Neural progenitor cell (in vitro differentiated cells): ENCODE results near the gene ADGRF1. TPM values are rescaled to one million over a fixed set of nuclear protein-coding genes. Genes with fewer than 3 reads are reported as not detected.
"Not testable (repeated sequence)": the region's sequence is repeated elsewhere in the genome, so short reads cannot be mapped to it uniquely, and the experiment has no call there.

Experiments used
- DNase-seq: peaks from one replicate; pipeline ENCODE4 v3.0.0-alpha.2; 2016; ENCODE audit warnings: low spot score
- H2AFZ ChIP-seq: fragments of 200-600 bp; sonication (generic); replicated peaks from 2 replicates; pipeline ENCODE4 v1.6.1; 2016; ENCODE audit warnings: antibody characterized with exemption
- H3F3A ChIP-seq: fragments of 200-600 bp; sonication (generic); 2 replicates; pipeline ENCODE4 v1.6.1; 2016; ENCODE audit warnings: antibody characterized with exemption, low read depth
- H3K27ac ChIP-seq: fragments of 200-600 bp; sonication (generic); 2 replicates; pipeline ENCODE4 v1.5.1; 2016; ENCODE audit warnings: mild to moderate bottlenecking
- H3K27me3 ChIP-seq: fragments of 200-600 bp; sonication (generic); 2 replicates; pipeline ENCODE4 v1.6.1; 2016; ENCODE audit warnings: mild to moderate bottlenecking, moderate library complexity
- H3K36me3 ChIP-seq: fragments of 200-600 bp; sonication (generic); 2 replicates; pipeline ENCODE4 v1.5.1; 2016
- H3K4me1 ChIP-seq: fragments of 200-600 bp; sonication (generic); 2 replicates; pipeline ENCODE4 v1.6.1; 2016; ENCODE audit warnings: mixed run types
- H3K4me2 ChIP-seq: fragments of 200-600 bp; sonication (generic); 2 replicates; pipeline ENCODE4 v1.6.1; 2016
- H3K4me3 ChIP-seq: fragments of 200-600 bp; sonication (generic); 2 replicates; pipeline ENCODE4 v1.5.1; 2016
- H3K79me2 ChIP-seq: fragments of 200-600 bp; sonication (generic); 2 replicates; pipeline ENCODE4 v1.6.1; 2016; ENCODE audit warnings: low read depth
- H3K9ac ChIP-seq: fragments of 200-600 bp; sonication (generic); 2 replicates; pipeline ENCODE4 v1.6.1; 2016
- H3K9me3 ChIP-seq: fragments of 200-600 bp; sonication (generic); 2 replicates; pipeline ENCODE4 v1.5.1; 2016; ENCODE audit warnings: low read depth
- H4K20me1 ChIP-seq: fragments of 200-600 bp; sonication (generic); 2 replicates; pipeline ENCODE4 v1.6.1; 2016; ENCODE audit warnings: low read depth
- H3K27ac Mint-ChIP-seq: 3 replicates; pipeline ENCODE4 v1.8.0; 2021; ENCODE audit warnings: mixed read lengths
- H3K27me3 Mint-ChIP-seq: 2 replicates; pipeline ENCODE4 v1.8.0; 2022; ENCODE audit warnings: low read depth, mild to moderate bottlenecking, inconsistent platforms, moderate library complexity, mixed read lengths; ENCODE audit not compliant: insufficient read depth
- H3K36me3 Mint-ChIP-seq: 3 replicates; pipeline ENCODE4 v1.8.0; 2021; ENCODE audit warnings: mixed read lengths
- H3K4me1 Mint-ChIP-seq: 3 replicates; pipeline ENCODE4 v1.8.0; 2021; ENCODE audit warnings: mixed read lengths
- H3K4me3 Mint-ChIP-seq: 3 replicates; pipeline ENCODE4 v1.8.0; 2021; ENCODE audit warnings: mild to moderate bottlenecking, moderate library complexity, mixed read lengths
- H3K9me3 Mint-ChIP-seq: 3 replicates; pipeline ENCODE4 v1.8.0; 2020; ENCODE audit warnings: mixed read lengths
- EZH2 ChIP-seq: fragments of 200-600 bp; sonication (generic); IDR thresholded peaks from 2 replicates; pipeline ENCODE4 v1.6.1; 2017; ENCODE audit warnings: antibody characterized with exemption, mild to moderate bottlenecking, moderate library complexity
- EZH2phosphoT487 ChIP-seq: fragments of 200-600 bp; sonication (generic); IDR thresholded peaks from 2 replicates; pipeline ENCODE4 v1.6.1; 2017; ENCODE audit warnings: antibody characterized with exemption
- total RNA-seq: library from RNA; depleted of rRNA; stranded (reverse); fragments of >200 nt; gene quantifications from 2 replicates; pipeline ENCODE4 v1.2.3, GENCODE V29; 2015; ENCODE audit warnings: low replicate concordance
- TF ChIP-seq, protein P1 (sequence below): fragments of 200-600 bp; sonication (generic); IDR thresholded peaks from 2 replicates; pipeline ENCODE4 v1.5.1; 2017; ENCODE audit warnings: antibody characterized with exemption, mild to moderate bottlenecking

ADGRF1 gene
- total RNA-seq, 1 donor from 2014 or later = not detected

DNA sequence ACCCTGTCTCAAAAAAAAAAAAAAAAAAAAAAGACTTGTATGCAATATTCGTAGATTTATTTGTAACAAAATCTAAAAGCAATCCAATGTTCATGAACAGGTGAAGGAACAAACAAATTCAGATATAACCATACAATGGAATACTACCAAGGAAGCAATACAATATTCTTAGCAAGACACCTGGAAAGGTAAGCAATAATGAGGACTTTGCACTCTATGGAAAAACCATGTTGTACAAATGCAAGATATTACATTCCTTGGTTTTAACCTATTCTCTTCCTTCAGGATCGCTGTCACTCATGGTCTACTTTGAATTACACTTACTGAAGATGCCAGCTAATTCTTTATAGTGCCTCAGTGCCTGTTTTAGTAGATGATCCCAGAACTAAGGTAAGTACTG is 14.7 kb upstream of the ADGRF1 start:
- TF ChIP-seq EZH2phosphoT487 (no peak), EZH2 (no peak)
- TF ChIP-seq, protein P1, sequence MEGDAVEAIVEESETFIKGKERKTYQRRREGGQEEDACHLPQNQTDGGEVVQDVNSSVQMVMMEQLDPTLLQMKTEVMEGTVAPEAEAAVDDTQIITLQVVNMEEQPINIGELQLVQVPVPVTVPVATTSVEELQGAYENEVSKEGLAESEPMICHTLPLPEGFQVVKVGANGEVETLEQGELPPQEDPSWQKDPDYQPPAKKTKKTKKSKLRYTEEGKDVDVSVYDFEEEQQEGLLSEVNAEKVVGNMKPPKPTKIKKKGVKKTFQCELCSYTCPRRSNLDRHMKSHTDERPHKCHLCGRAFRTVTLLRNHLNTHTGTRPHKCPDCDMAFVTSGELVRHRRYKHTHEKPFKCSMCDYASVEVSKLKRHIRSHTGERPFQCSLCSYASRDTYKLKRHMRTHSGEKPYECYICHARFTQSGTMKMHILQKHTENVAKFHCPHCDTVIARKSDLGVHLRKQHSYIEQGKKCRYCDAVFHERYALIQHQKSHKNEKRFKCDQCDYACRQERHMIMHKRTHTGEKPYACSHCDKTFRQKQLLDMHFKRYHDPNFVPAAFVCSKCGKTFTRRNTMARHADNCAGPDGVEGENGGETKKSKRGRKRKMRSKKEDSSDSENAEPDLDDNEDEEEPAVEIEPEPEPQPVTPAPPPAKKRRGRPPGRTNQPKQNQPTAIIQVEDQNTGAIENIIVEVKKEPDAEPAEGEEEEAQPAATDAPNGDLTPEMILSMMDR = no peak
- no peaks in the 10 kb centered on the region for H3K4me1 Mint-ChIP-seq
- no peak overlapping the region for H2AFZ ChIP-seq
- H3K27ac Mint-ChIP-seq = no peak overlapping the region
- no peak overlapping the region for H3K4me2 ChIP-seq
- H3K9me3 Mint-ChIP-seq = peaks cover 4% of the 10 kb centered on the region
- no peak overlapping the region for H3K9ac ChIP-seq
- no peaks in the 10 kb centered on the region for H3K4me1 ChIP-seq
- DNase-seq = no peak
- no peak overlapping the region for H3K27ac ChIP-seq
- no peaks in the 10 kb centered on the region for H3K79me2 ChIP-seq
- H3K36me3 Mint-ChIP-seq = no peaks in the 10 kb centered on the region
- H3K9me3 ChIP-seq = no peaks in the 10 kb centered on the region
- H3K36me3 ChIP-seq = no peaks in the 10 kb centered on the region
- H3K27me3 Mint-ChIP-seq = no peaks in the 10 kb centered on the region
- no peaks in the 10 kb centered on the region for H3F3A ChIP-seq
- H3K27me3 ChIP-seq = no peaks in the 10 kb centered on the region
- no peak overlapping the region for H3K4me3 Mint-ChIP-seq
- no peak overlapping the region for H3K4me3 ChIP-seq
- no peaks in the 10 kb centered on the region for H4K20me1 ChIP-seq

DNA sequence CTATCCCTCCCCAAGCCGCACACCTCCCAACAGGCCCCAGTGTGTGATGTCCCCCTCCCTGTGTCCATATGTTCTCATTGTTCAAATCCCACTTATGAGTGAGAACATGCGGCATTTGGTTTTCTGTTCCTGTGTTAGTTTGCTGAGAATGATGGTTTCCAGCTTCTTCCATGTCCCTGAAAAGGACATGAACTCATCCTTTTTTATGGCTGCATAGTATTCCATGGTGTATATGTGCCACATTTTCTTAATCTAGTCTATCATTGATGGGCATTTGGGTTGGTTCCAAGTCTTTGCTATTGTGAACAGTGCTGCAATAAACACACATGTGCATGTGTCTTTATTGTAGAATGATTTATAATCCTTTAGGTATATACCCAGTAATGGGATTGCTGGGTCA is 12.2 kb upstream of the ADGRF1 start:
- not testable (repeated sequence) for H3K9me3 Mint-ChIP-seq, H3K27me3 ChIP-seq, H3K4me2 ChIP-seq, H3K36me3 Mint-ChIP-seq, H3K4me3 Mint-ChIP-seq, H3K27ac ChIP-seq, H3K4me3 ChIP-seq, H3K27me3 Mint-ChIP-seq, DNase-seq, H3K79me2 ChIP-seq, H3K36me3 ChIP-seq, H3K4me1 Mint-ChIP-seq, H3K27ac Mint-ChIP-seq, H3F3A ChIP-seq, H3K9me3 ChIP-seq, H3K4me1 ChIP-seq, H3K9ac ChIP-seq, H2AFZ ChIP-seq, H4K20me1 ChIP-seq

DNA sequence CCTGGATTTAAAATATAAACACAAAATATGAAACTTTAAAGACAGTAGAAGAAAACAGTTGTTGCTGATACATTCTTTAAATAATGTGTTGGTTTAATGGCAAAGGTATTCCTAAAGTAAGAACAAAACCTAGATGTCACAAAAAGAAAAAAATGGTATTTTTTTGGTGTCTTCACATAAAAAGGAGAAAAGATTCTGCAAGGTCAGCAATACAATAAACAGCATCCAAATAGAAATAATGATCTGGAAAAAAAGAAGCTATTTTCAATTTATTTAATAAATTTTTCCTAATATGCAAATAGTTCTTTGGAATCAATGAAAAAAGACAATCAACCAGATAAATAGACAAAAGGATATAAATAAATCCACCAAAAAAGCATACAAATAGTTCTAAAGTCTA is 6.5 kb upstream of the ADGRF1 start:
- Histone ChIP-seq H3K4me2 (no peak overlapping the region), H3K9me3 (no peaks in the 10 kb centered on the region), H3K27me3 (no peaks in the 10 kb centered on the region), H3K79me2 (no peaks in the 10 kb centered on the region), H4K20me1 (no peaks in the 10 kb centered on the region), H3F3A (no peaks in the 10 kb centered on the region), H3K4me3 (no peak overlapping the region), H2AFZ (no peak overlapping the region), H3K4me1 (no peaks in the 10 kb centered on the region), H3K27ac (no peak overlapping the region), H3K9ac (no peak overlapping the region), H3K36me3 (no peaks in the 10 kb centered on the region)
- Mint-ChIP-seq H3K36me3 (no peaks in the 10 kb centered on the region), H3K27ac (no peak overlapping the region), H3K4me3 (no peak overlapping the region), H3K4me1 (peaks cover 3% of the 10 kb centered on the region), H3K27me3 (no peaks in the 10 kb centered on the region), H3K9me3 (no peaks in the 10 kb centered on the region)
- no peak for DNase-seq
- TF ChIP-seq EZH2phosphoT487 (no peak), EZH2 (no peak)
- TF ChIP-seq, protein P1 = no peak

DNA sequence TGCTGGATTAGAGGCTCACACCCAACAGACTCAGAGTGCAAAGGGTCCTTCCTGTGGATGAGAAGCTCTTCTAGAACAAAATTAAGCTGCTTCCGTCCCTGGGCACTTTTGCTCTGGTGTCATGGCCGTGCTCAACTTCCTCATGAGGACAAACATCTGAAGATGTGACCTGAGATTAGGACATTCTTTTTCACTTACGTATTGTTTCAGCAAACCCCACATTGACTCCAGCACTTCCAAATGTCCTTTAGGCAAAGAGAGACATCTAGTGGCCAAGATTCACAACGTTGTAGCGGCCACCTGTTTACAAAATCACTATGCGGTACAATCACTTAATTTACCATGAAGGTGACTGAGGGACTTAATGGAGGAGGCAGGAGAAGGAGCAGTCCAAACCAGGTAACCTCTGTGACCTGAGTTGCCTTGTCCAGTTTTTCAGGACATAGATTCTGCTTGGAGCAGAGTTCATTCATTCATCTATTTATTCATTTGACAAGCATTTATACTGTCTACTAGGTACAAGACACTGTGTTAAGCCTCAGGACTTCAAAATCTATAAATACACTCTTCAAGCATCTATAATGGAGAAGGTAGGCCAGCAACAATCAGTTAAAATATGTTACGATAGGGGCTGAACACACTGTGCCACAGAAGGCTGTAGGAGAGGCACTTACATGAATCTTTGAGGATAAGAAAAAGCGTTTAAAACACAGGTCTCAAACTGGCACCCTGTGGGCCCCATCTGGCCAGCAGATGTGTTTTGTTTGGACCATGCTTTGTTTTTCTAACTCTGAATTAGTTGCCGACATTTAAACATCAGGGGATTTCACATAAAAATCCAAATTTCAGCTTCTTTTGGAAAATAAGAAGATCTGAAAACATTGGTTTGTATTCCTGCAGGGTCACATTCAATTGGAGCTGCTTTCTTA is 5.6 kb upstream of the ADGRF1 start:
- DNase-seq = peak; percentile 78
- H3K36me3 Mint-ChIP-seq = no peaks in the 10 kb centered on the region
- H3K9me3 Mint-ChIP-seq = no peaks in the 10 kb centered on the region
- TF ChIP-seq EZH2phosphoT487 (no peak), EZH2 (no peak)
- TF ChIP-seq, protein P1 = peak; percentile 85
- no peak overlapping the region for H3K4me3 Mint-ChIP-seq
- Histone ChIP-seq H3K4me3 (no peak overlapping the region), H3K27ac (no peak overlapping the region), H4K20me1 (no peaks in the 10 kb centered on the region), H3K4me1 (no peaks in the 10 kb centered on the region), H3K36me3 (no peaks in the 10 kb centered on the region), H3K4me2 (no peak overlapping the region), H3K79me2 (no peaks in the 10 kb centered on the region), H2AFZ (peak overlapping the region; percentile 75), H3F3A (no peaks in the 10 kb centered on the region), H3K9me3 (no peaks in the 10 kb centered on the region), H3K9ac (no peak overlapping the region), H3K27me3 (no peaks in the 10 kb centered on the region)
- H3K27ac Mint-ChIP-seq = no peak overlapping the region
- H3K4me1 Mint-ChIP-seq = peaks cover 3% of the 10 kb centered on the region
- H3K27me3 Mint-ChIP-seq = no peaks in the 10 kb centered on the region
